Skin epidermis (tissue), 12 donors: ENCODE results near the gene IL6ST.
"Not testable (repeated sequence)": the region's sequence is repeated elsewhere in the genome, so short reads cannot be mapped to it uniquely, and the experiment has no call there.

Experiments used
- H3K27ac ChIP-seq, 21 experiments: fragments of 200-600 bp; sonication (generic) in 11 of 21; one replicate each; pipeline ENCODE4 v1.5.0; 2020; ENCODE audit warnings: mild to moderate bottlenecking in 3 of 21, inconsistent platforms in 2 of 21, moderate library complexity in 2 of 21
- H3K4me3 ChIP-seq, 7 experiments: fragments of 200-600 bp; sonication (generic) in 2 of 7; one replicate each; pipeline ENCODE4 v1.5.0; 2020; ENCODE audit warnings: inconsistent platforms in 2 of 7, mild to moderate bottlenecking in 2 of 7, moderate library complexity in 1 of 7

Gene IL6ST

GRCh38 chr5:56006600-56006999, 11.8 kb upstream of the IL6ST start:
- H3K27ac ChIP-seq: no peak overlapping the region
- H3K4me3 ChIP-seq: no peak overlapping the region

- Histone ChIP-seq H3K4me3 (no peak overlapping the region), H3K27ac (no peak overlapping the region)
Measured at GRCh38 chr5:56006094-56006493, 11.3 kb upstream of the IL6ST start.

- Histone ChIP-seq H3K4me3 (no peak overlapping the region), H3K27ac (no peak overlapping the region)
Measured at GRCh38 chr5:56004874-56005273, 10.1 kb upstream of the IL6ST start.

- H3K4me3 ChIP-seq: no peak overlapping the region
- peak overlapping the region in 3 of 21 experiments; percentile 25 to 51 (median 32) for H3K27ac ChIP-seq
Measured at GRCh38 chr5:56003679-56004078, 8.9 kb upstream of the IL6ST start.

- peak overlapping the region in 3 of 21 experiments; percentile 25 to 51 (median 32) for H3K27ac ChIP-seq
- H3K4me3 ChIP-seq: no peak overlapping the region
Measured at GRCh38 chr5:56003179-56003578, 8.4 kb upstream of the IL6ST start.

- H3K27ac ChIP-seq: no peak overlapping the region
- no peak overlapping the region for H3K4me3 ChIP-seq
Measured at GRCh38 chr5:56002303-56002702, 7.5 kb upstream of the IL6ST start.

GRCh38 chr5:56000221-56000620, 5.5 kb upstream of the IL6ST start:
- not testable (repeated sequence) for H3K27ac ChIP-seq, H3K4me3 ChIP-seq

GRCh38 chr5:55998966-55999365, 4.2 kb upstream of the IL6ST start:
- H3K27ac ChIP-seq: no peak overlapping the region
- H3K4me3 ChIP-seq: no peak overlapping the region

- Histone ChIP-seq H3K27ac (peak overlapping the region in 1 of 21 experiments; percentile 5), H3K4me3 (no peak overlapping the region)
Measured at GRCh38 chr5:55997742-55998351, 3.1 kb upstream of the IL6ST start.

GRCh38 chr5:55994998-55995914, 493 bp upstream of the IL6ST start:
- H3K27ac ChIP-seq: peak overlapping the region; percentile 86 to 100 (median 98)
- H3K4me3 ChIP-seq: peak overlapping the region; percentile 57 to 89 (median 72)

- Histone ChIP-seq H3K4me3 (peak overlapping the region; percentile 57 to 89 (median 72)), H3K27ac (peak overlapping the region; percentile 86 to 100 (median 98))
Measured at GRCh38 chr5:55993731-55994494, 850 bp downstream of the IL6ST start.

GRCh38 chr5:55993013-55993412, 1.8 kb downstream of the IL6ST start:
- Histone ChIP-seq H3K27ac (peak overlapping the region in 18 of 21 experiments; percentile 14 to 100 (median 98)), H3K4me3 (peak overlapping the region; percentile 57 to 89 (median 72))

GRCh38 chr5:55991768-55992486, 2.8 kb downstream of the IL6ST start:
- peak overlapping the region in 6 of 7 experiments; percentile 57 to 89 (median 68) for H3K4me3 ChIP-seq
- peak overlapping the region in 5 of 21 experiments; percentile 31 to 100 (median 98) for H3K27ac ChIP-seq

- H3K4me3 ChIP-seq: not testable (repeated sequence)
Measured at GRCh38 chr5:55990895-55991294, 3.9 kb downstream of the IL6ST start.

GRCh38 chr5:55989860-55990259, 4.9 kb downstream of the IL6ST start:
- no peak overlapping the region for H3K27ac ChIP-seq
- H3K4me3 ChIP-seq: no peak overlapping the region

More at GRCh38 chr5:55990895-55991294, 3.9 kb downstream of the IL6ST start:
- H3K27ac ChIP-seq: not testable (repeated sequence)

GRCh38 chr5:55988979-55989638, 5.7 kb downstream of the IL6ST start:
- H3K27ac ChIP-seq: no peak overlapping the region
- no peak overlapping the region for H3K4me3 ChIP-seq

GRCh38 chr5:55988428-55988827, 6.3 kb downstream of the IL6ST start:
- H3K27ac ChIP-seq, H3K4me3 ChIP-seq: not testable (repeated sequence)

GRCh38 chr5:55986931-55987330, 7.8 kb downstream of the IL6ST start:
- no peak overlapping the region for H3K4me3 ChIP-seq
- no peak overlapping the region for H3K27ac ChIP-seq

GRCh38 chr5:55985181-55985580, 9.6 kb downstream of the IL6ST start:
- H3K4me3 ChIP-seq: no peak overlapping the region
- no peak overlapping the region for H3K27ac ChIP-seq
